HCT116 (cell line): ENCODE data around the gene ANKRD22. TPM values are rescaled to one million over a fixed set of nuclear protein-coding genes. Genes with fewer than 3 reads are reported as not detected.

Experiments used
- ATAC-seq: fragments of 200-7000 bp; cut with Tn5 transposase; 2 replicates; pipeline ENCODE4 v1.9.1; 2020; ENCODE audit warnings: mild to moderate bottlenecking, moderate library complexity
- BruUV-seq: library from RNA; stranded (reverse); fragments of 400-500 nt; replicated peaks from 2 replicates; lab custom pipeline; 2021; lab: Mats Ljungman, UMichigan
- CTCF ChIA-PET: fragments of 300-600 bp; sonication (Branson Sonifier 250); formaldehyde crosslinking; loops from one replicate; lab custom pipeline; 2021; ENCODE audit warnings: antibody characterized with exemption; lab: Charles Lee
- POLR2A ChIA-PET: fragments of 300-600, 350-600 bp; sonication (Branson Sonifier 250); formaldehyde crosslinking; loops from one replicate; lab custom pipeline; 2021; ENCODE audit warnings: antibody characterized with exemption; lab: Charles Lee
- RAD21 ChIA-PET, 2 experiments: fragments of 300-600 bp; sonication (Branson Sonifier 250); formaldehyde crosslinking; loops; one replicate each; lab custom pipeline; 2023; ENCODE audit warnings: low total read pairs in 2 of 2; ENCODE audit not compliant: uncharacterized antibody in 2 of 2, unreplicated experiment in 2 of 2, low non-redundant PET in 1 of 2; lab: Charles Lee
- DNase-seq: peaks from one replicate; pipeline ENCODE4 v3.0.0-alpha.2; 2010; ENCODE audit warnings: low read depth, low spot score
- H2AFZ ChIP-seq: fragments of 200-600 bp; shearing (Covaris generic), sonication (generic); 2 replicates; pipeline ENCODE4 v1.6.1; 2017; ENCODE audit warnings: low read depth, mixed run types, mixed read lengths, antibody characterized with exemption, low read length; ENCODE audit not compliant: poor library complexity, severe bottlenecking
- H3K27ac ChIP-seq: 2 replicates; pipeline ENCODE4 v1.5.1; 2012; ENCODE audit warnings: low read depth, low read length
- H3K27me3 ChIP-seq: fragments of 200-600 bp; sonication (generic); 2 replicates; pipeline ENCODE4 v1.6.1; 2016; ENCODE audit warnings: mixed run types, low read length, mixed read lengths; ENCODE audit not compliant: insufficient read depth
- H3K36me3 ChIP-seq, 2 experiments: fragments of 200-500 bp in 1 of 2; fragments of 200-600 bp in 1 of 2; sonication (Bioruptor generic) in 1 of 2; sonication (generic) in 1 of 2; 2 replicates each; pipeline versions ENCODE4 v1.5.1 to v1.6.1; 2014 to 2016; ENCODE audit warnings: low read length in 2 of 2, inconsistent platforms in 1 of 2, mixed read lengths in 1 of 2, mixed run types in 1 of 2; ENCODE audit not compliant: insufficient read depth in 2 of 2, control insufficient read depth in 1 of 2
- H3K4me1 ChIP-seq, 2 experiments: fragments of 200-600 bp in 1 of 2; sonication (generic) in 1 of 2; 2 replicates each; pipeline versions ENCODE4 v1.5.1 to v1.6.1; 2012 to 2017; ENCODE audit warnings: low read length in 2 of 2, inconsistent platforms in 1 of 2, mild to moderate bottlenecking in 1 of 2, mixed read lengths in 1 of 2, mixed run types in 1 of 2, moderate library complexity in 1 of 2; ENCODE audit not compliant: insufficient read depth in 2 of 2, control insufficient read depth in 1 of 2
- H3K4me2 ChIP-seq: fragments of 200-600 bp; sonication (generic); 2 replicates; pipeline ENCODE4 v1.6.1; 2017; ENCODE audit warnings: mixed run types, low read length, mixed read lengths
- H3K4me3 ChIP-seq, 2 experiments: fragments of 200-600 bp in 1 of 2; sonication (generic) in 1 of 2; replicated peaks in 1 of 2; 2 replicates each; pipeline ENCODE4 v1.5.1; 2011 to 2016; ENCODE audit warnings: low read length in 2 of 2, control low read depth in 1 of 2, low read depth in 1 of 2, mild to moderate bottlenecking in 1 of 2, mixed read lengths in 1 of 2, mixed run types in 1 of 2
- H3K79me2 ChIP-seq: fragments of 200-600 bp; sonication (generic); 2 replicates; pipeline ENCODE4 v1.6.1; 2017; ENCODE audit warnings: mild to moderate bottlenecking, mixed run types, low read length, moderate library complexity, mixed read lengths; ENCODE audit not compliant: insufficient read depth
- H3K9ac ChIP-seq: fragments of 200-600 bp; sonication (generic); 2 replicates; pipeline ENCODE4 v1.6.1; 2016; ENCODE audit warnings: low read length, mixed read lengths
- H3K9me2 ChIP-seq: fragments of 200-600 bp; sonication (generic), shearing (Covaris generic); 2 replicates; pipeline ENCODE4 v1.6.1; 2017; ENCODE audit warnings: mixed run types, mild to moderate bottlenecking, moderate library complexity; ENCODE audit not compliant: insufficient read depth
- H3K9me3 ChIP-seq, 2 experiments: fragments of 200-500 bp in 1 of 2; fragments of 200-600 bp in 1 of 2; sonication (Bioruptor generic) in 1 of 2; sonication (generic) in 1 of 2; 2 replicates each; pipeline ENCODE4 v1.6.1; 2014 to 2017; ENCODE audit warnings: low read length in 2 of 2, mixed read lengths in 2 of 2, inconsistent platforms in 1 of 2, low read depth in 1 of 2, mild to moderate bottlenecking in 1 of 2, mixed run types in 1 of 2, moderate library complexity in 1 of 2; ENCODE audit not compliant: control insufficient read depth in 1 of 2, insufficient read depth in 1 of 2
- H4K20me1 ChIP-seq: fragments of 200-600 bp; sonication (generic), shearing (Covaris generic); 2 replicates; pipeline ENCODE4 v1.6.1; 2017; ENCODE audit warnings: mixed run types, mild to moderate bottlenecking, moderate library complexity; ENCODE audit not compliant: insufficient read depth
- CEBPB ChIP-seq: IDR thresholded peaks from 2 replicates; pipeline ENCODE4 v1.6.1; 2012; ENCODE audit warnings: low read depth
- FOSL1 ChIP-seq: IDR thresholded peaks from 2 replicates; pipeline ENCODE4 v1.6.1; 2012; ENCODE audit warnings: low read depth
- JUND ChIP-seq: IDR thresholded peaks from 2 replicates; pipeline ENCODE4 v1.6.1; 2012
- POLR2A ChIP-seq: IDR thresholded peaks from 2 replicates; pipeline ENCODE4 v1.7.0; 2011; ENCODE audit warnings: borderline replicate concordance; ENCODE audit not compliant: insufficient read depth, insufficient read length; ENCODE audit errors: extremely low read depth
- TCF7L2 ChIP-seq: IDR thresholded peaks from 2 replicates; pipeline ENCODE4 v1.7.0; 2011; ENCODE audit warnings: borderline replicate concordance, inconsistent platforms; ENCODE audit not compliant: insufficient read depth, insufficient read length; ENCODE audit errors: extremely low read depth
- YY1 ChIP-seq: IDR thresholded peaks from 2 replicates; pipeline ENCODE4 v1.6.1; 2011; ENCODE audit warnings: low read length, low read depth, moderate library complexity, mild to moderate bottlenecking; ENCODE audit not compliant: insufficient replicate concordance; ENCODE audit errors: extremely low read depth
- ZFX ChIP-seq: fragments of 450-650 bp; IDR thresholded peaks from 2 replicates; pipeline ENCODE4 v1.6.1; 2017
- ZNF274 ChIP-seq: fragments of 200-500 bp; sonication (Bioruptor generic); IDR thresholded peaks from 2 replicates; pipeline ENCODE4 v1.6.1; 2014; ENCODE audit warnings: mild to moderate bottlenecking, low read depth, low read length, inconsistent platforms
- intact Hi-C: fragments of 100-400 bp; cut with micrococcal nuclease; formaldehyde crosslinking; loops from 2 replicates; pipeline ENCODE4 v1.10.0; 2022
- total RNA-seq: library from RNA; stranded (reverse); gene quantifications from one replicate; pipeline ENCODE4 v1.2.1, GENCODE V29; 2021; ENCODE audit not compliant: unreplicated experiment
- TF ChIP-seq, protein P1 (sequence below): IDR thresholded peaks from 2 replicates; pipeline ENCODE4 v1.6.1; 2011; ENCODE audit warnings: mild to moderate bottlenecking, low read length, moderate library complexity; ENCODE audit not compliant: insufficient replicate concordance; ENCODE audit errors: extremely low read depth
- TF ChIP-seq, protein P2 (sequence below): IDR thresholded peaks from 2 replicates; pipeline ENCODE4 v1.6.1; 2012

The ANKRD22 gene
- total RNA-seq, 1 experiment from 2014 or later = 2.3 TPM

DNA sequence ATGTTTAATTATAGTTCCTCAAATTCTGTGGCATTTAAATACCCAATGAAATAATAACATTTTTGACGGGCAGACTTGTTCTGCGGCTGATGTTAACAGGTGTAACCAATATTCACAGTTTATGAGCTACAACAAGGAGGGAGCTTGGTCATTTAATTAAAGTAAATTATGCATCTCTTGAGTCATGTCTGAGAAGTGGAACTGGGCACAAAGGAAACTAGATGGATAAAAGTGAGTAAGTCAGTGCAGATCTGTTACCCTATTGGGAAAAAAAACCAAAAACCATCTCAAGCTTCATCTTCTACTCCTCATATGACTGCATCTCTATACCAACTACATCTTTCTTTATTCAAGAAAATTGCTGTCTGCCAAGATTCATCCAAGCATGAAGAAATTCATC lies 24.0 kb downstream of the ANKRD22 start:
- Histone ChIP-seq H3K27me3 (no peaks in the 10 kb centered on the region), H3K9ac (no peak overlapping the region), H3K4me3 (no peak overlapping the region), H3K9me2 (no peaks in the 10 kb centered on the region), H3K4me2 (no peak overlapping the region), H3K27ac (no peak overlapping the region), H3K79me2 (no peaks in the 10 kb centered on the region), H3K9me3 (no peaks in the 10 kb centered on the region), H4K20me1 (no peaks in the 10 kb centered on the region), H3K4me1 (peaks cover 3 to 6% of the 10 kb centered on the region in 2 experiments; a peak in 1 of 4 replicates), H3K36me3 (no peaks in the 10 kb centered on the region), H2AFZ (no peak overlapping the region)
- intact Hi-C loops = no loop called here
- POLR2A ChIA-PET = no interaction called here
- no peak for DNase-seq
- TF ChIP-seq ZNF274 (no peak), FOSL1 (no peak), ZFX (no peak), TCF7L2 (no peak), CEBPB (no peak), JUND (no peak), POLR2A (no peak), YY1 (no peak)
- TF ChIP-seq, protein P1, sequence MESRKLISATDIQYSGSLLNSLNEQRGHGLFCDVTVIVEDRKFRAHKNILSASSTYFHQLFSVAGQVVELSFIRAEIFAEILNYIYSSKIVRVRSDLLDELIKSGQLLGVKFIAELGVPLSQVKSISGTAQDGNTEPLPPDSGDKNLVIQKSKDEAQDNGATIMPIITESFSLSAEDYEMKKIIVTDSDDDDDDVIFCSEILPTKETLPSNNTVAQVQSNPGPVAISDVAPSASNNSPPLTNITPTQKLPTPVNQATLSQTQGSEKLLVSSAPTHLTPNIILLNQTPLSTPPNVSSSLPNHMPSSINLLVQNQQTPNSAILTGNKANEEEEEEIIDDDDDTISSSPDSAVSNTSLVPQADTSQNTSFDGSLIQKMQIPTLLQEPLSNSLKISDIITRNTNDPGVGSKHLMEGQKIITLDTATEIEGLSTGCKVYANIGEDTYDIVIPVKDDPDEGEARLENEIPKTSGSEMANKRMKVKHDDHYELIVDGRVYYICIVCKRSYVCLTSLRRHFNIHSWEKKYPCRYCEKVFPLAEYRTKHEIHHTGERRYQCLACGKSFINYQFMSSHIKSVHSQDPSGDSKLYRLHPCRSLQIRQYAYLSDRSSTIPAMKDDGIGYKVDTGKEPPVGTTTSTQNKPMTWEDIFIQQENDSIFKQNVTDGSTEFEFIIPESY = no peak
- TF ChIP-seq, protein P2, sequence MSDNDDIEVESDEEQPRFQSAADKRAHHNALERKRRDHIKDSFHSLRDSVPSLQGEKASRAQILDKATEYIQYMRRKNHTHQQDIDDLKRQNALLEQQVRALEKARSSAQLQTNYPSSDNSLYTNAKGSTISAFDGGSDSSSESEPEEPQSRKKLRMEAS = no peak
- no peak for ATAC-seq
- no TSS peak for BruUV-seq
- CTCF ChIA-PET = interaction anchor here (1.4 kb wide), 1 partner anchor 106 kb away, joined by 5 read pairs; no protein-coding TSS in a partner anchor
- RAD21 ChIA-PET = no interaction called here
